IPS-18c (cell line): Measurements from ENCODE around the gene SAMD4A.

ENCODE experiments used
- H3K4me3 ChIP-seq: 2 replicates; pipeline ENCODE4 v1.7.0; 2013; ENCODE audit warnings: low read depth, mild to moderate bottlenecking, low read length, moderate library complexity; ENCODE audit not compliant: insufficient read depth
- H3K9me3 ChIP-seq: one replicate; pipeline ENCODE4 v1.6.1; 2013; ENCODE audit warnings: mild to moderate bottlenecking, low read length, moderate library complexity; ENCODE audit not compliant: control insufficient read depth, insufficient read depth

The SAMD4A gene

DNA sequence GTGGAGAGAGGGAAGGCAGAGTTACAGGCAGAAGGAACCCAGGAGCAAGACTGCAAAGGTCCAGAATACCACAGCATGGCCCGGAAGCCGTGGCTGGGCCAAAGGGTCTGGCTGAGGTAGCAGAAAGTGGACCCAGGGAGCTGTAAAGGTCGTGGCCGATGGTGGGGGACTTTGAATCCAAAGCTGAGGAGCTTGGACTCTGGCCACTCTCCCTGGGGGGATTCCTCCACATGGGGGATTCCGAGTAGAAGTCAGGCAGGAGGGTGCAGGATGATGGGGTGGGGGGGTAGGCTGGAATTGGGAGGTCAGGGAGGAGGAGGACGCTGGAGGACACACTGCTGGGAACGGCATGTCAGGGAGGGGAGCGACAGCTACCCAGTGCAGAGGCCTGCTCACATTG lies 210.5 kb downstream of the SAMD4A start:
- no peak overlapping the region for H3K4me3 ChIP-seq
- no peaks in the 10 kb centered on the region for H3K9me3 ChIP-seq

DNA sequence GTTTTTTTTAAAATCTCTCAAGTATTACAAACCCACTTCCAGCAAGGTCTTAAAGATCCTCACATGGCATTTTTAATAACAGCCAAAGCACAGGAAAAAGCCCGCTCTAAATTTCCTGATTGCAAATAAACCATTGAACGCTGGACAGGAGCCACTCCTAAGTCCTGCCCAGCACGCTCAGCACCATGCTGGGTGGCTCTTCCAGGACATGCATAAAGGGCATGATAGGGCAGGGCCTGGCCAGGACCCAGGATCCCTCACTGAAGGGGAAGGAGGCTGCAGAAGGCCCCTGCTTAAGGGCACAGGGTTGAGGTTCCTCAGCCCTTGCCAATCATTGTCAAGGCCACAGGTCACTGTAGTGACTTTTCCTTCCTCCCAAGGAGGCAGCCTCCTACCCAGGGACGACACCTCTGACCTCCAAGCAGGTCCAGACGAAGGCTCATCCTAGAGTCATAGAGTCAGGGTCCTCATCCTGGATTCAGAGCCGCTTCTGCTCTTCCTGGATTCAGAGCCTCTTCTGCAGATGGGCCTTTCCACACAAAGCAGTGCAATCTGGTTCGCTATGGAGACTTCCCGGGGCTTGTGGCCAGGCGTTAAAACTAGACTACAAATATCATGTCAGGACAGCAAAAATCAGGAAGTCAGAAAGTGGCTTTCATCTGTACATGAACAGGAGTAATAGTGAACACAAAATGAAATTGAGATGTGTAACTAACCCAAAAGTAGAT lies 211.9 kb downstream of the SAMD4A start:
- no peaks in the 10 kb centered on the region for H3K9me3 ChIP-seq
- no peak overlapping the region for H3K4me3 ChIP-seq

DNA sequence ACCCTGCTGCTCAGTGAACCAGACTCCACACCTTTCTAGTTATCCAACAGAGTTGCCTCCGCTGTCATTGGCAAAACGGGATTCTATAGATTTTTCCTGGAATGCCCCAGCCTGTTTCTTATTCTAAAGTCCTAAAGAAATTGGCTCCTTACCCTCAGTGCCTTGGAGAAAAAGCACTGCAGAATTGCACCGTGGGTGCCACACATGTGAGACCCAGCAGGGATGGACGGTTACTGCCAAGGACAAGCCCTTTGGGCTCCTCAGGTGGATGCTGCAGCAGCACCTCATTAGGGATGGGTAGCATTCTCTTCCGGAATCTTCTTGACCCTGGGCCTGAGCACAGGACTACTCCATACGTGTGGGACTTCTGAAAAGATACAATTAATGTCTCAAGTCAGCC lies 214.2 kb downstream of the SAMD4A start:
- H3K9me3 ChIP-seq, result no peaks in the 10 kb centered on the region

DNA sequence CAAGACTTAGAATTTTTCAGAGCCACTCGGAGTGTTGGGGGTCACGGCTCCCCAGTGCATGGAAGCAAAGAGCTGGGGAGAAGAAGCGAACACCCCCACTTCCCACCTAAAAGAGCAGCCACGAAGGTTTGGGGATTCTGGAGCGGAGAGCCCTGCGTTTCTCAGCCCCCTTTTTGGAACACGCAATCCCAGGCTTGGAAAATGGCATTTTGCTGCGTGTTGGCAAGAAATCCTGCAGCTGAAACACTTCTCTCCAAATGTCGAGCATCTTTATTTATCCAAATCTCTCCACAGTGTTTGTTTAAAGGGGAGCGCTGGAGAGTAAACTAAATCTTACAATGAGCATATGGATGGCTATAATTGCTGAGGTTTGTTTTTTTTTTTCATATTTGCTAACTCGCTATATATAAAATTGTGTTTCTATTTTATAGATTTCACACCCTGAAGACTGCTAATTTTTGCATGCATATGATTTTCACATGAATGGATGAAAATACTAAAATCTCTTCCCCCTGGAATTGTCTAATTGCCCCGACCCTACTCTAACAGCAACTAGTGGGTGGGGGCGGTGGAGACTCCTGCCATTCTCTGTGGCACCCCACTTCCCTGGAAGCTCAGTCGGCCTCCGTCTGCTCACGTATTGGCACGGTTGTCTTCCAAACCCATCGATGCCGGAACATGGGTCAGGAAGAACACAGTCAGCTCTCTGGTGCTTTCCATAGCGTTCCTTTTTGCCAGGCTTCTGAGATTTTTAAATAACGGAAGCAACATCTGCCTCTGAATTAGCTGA lies 215.2 kb downstream of the SAMD4A start:
- H3K9me3 ChIP-seq, result no peaks in the 10 kb centered on the region
- H3K4me3 ChIP-seq, result no peak overlapping the region

More for the DNA sequence above, 214.2 kb downstream of the SAMD4A start:
- no peak overlapping the region for H3K4me3 ChIP-seq

DNA sequence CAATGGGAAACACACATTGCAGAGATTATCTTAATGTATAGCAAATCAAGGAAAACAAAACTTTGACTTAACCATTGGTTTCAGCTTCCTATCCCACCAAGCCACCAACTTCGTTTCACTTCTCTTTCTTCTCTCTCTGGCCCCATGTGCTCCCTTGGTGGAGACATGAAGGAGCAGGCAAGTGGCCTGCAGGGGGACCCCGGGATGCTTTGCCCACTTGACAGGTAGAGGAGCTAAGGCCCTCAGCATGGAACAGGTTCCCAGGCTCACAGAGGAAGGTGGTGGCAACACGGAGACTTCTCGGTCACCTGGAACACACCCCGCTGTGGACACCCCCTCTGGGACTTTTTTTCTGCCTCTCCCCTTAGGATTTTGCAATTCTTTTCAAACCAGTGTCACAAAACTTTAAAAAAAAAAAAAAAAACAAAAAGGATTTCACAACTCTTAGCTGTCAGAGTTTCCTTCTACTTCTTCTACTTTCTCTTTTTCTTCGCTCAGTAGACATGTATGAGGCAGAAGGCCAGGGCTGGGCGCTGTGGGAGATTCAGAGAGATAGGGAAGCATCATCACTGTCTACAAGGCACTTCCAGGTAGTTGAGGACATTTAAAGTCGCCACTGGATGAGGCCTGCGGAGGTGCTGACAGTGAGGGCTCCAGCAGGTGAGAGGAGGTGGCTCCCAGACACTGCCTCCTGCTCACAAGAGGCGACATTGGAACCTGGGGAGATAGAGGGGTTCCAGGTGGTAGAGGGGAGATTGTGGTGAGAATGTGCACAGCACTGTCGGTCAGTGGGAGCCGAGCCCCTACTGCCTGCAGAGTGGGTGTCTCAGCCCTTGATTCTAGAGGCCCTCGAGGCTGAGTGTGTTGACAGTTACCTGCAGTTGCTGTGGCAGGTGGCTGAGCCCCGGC lies 216.1 kb downstream of the SAMD4A start:
- Histone ChIP-seq H3K9me3 (no peaks in the 10 kb centered on the region), H3K4me3 (no peak overlapping the region)

DNA sequence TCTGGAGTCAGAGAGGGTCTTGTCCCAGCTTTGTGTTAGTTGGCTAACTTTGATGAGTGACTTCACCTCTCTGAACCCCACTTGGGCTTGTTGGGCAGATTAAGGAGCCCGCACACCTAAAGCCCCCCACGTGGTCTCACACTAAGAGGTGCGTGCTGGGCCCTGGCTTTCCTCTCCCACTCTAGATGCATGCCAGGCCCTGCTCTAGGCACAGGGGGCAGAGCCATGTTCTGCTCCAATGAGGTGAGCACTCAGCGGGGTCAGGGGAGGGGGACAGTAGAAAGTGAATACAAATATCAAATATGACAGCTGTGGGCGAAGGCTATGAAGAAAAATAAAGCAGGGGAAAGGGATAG lies 216.7 kb downstream of the SAMD4A start:
- H3K4me3 ChIP-seq, result no peak overlapping the region
- no peaks in the 10 kb centered on the region for H3K9me3 ChIP-seq

DNA sequence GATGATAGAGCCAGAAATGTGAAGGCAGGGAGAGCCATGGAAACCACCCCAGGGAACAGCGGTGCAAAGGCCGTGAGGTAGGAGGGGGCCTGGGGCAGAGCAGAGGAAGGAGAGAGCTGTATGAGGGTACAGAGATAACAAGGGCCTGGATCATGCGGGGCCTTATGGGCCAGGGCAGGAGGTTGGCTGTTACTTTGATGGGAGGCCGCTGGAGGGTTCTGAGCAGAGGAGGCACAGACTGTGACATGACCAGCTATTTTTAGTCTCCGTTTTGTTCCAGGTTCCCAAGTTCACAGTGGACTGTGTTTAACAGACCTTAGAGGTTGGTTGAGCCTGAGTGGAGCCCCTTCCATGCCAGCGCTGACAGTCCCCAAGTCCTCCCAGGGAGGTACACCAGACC lies 217.1 kb downstream of the SAMD4A start:
- Histone ChIP-seq H3K9me3 (no peaks in the 10 kb centered on the region), H3K4me3 (no peak overlapping the region)

DNA sequence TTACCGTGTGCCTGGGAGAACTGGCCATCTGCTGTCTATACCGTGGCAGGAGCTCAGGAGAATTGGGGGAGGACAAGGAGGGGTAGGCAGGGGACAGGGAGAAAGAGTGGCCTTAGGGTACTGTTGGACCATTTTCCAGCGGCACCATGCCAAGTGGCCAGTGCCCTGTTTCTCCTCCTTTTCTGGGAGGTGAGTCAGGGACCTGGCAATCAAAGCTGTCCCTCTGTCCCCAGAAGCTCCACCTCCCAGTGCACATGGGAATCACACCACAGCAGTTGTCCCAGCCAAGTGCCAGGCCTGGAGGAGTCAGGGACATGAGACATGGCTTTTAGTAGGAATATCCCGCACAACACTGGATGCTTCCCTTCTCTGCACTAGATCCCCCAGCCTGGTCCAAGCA lies 217.7 kb downstream of the SAMD4A start:
- no peak overlapping the region for H3K4me3 ChIP-seq
- no peaks in the 10 kb centered on the region for H3K9me3 ChIP-seq

DNA sequence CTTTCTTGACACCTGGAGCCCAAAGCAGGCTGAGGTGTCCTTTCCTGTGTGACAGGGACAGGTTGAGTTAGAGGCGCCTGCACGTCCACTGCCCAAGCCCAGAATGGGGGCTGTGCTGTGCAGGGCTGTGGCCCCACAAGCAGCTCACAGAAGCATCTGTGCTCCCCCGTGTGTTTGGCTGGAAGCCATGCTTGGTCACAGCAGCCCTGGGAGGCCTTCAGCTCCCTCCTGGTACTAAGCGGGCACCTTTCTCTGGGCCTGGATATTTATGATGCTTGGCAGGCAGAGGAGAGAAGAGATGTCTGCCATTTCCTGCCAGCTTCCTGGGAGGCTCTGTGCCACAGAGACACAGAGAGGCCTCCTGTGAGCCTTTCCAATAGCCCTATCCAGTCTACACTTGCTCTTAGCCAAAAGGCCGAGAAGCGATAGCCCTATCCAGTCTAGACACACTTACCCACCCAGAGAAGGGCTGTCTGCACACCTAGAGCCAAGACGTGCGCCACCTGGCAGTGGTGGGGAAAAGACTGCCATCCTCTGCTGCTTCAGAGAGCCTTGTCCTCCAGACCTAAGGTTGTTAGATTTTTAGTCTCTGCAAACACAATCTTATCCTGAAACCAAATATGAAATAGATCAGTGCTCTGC lies 218.3 kb downstream of the SAMD4A start:
- Histone ChIP-seq H3K9me3 (no peaks in the 10 kb centered on the region), H3K4me3 (no peak overlapping the region)

DNA sequence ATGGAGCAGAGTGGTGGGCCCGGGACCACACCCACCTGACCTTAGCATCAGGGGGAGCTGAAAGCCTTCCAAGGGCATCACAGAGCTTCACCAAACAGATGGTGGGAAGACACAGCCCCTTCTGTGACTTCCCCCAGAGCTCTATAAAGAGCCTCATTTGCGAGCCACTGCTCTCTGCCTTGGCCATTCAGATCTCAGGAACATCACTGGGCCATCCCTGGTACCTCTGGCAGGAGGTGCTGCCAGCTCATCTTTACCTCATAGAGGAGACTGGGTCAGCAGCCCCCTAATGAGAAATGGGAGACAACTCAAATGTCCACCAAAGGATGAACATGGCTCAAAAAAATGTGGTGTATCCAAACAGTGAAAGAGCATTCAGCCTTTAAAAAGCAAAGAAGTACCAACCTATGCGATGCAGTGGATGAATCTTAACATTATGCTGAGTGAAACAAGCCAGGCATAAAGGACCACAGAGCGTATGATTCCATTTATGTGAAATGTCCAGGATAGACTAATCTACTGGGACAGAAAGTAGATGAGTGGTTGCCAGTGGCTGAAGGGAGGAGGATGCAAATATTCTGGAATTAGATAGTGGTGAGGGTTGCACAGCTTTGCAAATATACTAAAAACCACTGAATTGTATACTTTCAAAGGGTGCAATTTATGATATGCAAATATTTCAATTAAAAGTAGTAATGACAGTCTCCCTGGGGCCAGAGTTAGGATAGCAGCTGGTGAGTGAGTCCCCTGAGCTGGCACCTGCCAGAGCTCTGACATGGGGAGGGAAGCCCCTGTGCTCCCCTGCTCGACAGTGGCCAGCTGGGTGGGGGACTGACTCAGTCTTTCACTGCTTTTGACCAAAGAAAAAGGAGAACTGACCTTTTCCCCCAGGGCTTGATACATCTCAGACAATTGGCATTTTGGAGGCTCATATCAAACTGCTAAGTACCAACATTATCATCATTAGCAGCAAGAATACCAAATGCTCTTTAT lies 219.1 kb downstream of the SAMD4A start:
- H3K4me3 ChIP-seq, result no peak overlapping the region
- H3K9me3 ChIP-seq, result no peaks in the 10 kb centered on the region

DNA sequence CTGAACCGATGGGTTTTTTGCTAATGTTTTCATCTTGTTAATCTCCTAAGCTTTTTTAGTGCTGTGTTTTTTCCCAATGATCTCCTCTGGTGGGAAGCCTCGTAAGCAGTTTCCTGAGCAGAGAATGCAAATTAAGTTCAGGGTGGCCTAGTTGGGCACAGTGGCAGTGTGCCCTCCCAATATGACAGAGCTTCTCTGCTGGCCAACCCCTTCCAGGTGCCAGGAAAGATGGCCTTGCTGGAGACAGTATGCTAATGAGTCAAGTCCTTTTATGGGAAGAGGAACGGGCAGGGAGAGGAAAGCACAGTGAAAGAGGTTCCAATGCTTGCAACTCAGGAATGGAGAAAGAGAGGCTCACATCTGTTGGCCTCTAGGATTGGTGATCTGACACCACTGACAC lies 219.9 kb downstream of the SAMD4A start:
- H3K4me3 ChIP-seq, result no peak overlapping the region

DNA sequence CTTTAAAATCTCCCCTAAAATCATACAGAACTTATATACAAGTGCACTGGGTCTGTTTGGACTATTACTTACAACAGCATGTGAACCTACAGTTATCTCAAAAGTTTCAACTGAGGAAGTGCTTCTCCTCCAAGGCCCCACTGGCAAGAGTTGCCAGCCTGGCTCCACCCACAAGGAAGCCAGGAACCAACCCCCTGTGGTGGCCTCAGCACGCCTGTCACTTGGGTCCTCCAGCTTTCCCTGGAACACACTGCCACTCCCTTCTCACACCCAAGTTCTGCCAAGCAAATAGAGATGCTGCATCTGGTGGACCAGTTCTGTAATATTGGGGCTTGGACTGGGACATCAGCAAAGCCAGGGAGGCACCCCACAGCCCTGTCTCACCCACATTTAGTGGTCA lies 220.3 kb downstream of the SAMD4A start:
- H3K4me3 ChIP-seq, result no peak overlapping the region
- no peaks in the 10 kb centered on the region for H3K9me3 ChIP-seq

More for the DNA sequence above, 219.9 kb downstream of the SAMD4A start:
- no peaks in the 10 kb centered on the region for H3K9me3 ChIP-seq

DNA sequence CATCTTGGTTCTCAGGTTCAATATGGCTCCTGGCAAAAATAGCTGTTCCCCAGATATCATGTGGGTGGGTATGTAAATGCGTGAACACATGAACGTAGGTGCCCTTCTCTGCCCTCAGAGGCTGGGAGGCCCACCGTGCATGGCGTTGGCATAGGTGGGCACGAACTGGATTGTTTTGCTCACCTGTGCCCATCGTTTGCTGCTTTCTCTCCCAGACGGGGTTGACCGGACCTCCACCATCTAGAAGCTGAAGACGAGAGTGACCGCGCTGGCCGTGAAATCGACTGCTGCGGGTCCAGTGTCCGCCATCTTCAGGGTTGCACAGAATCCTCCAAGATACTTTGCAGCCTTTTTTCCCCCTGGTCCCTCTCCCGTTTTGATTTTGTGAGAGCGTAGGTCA lies 221.8 kb downstream of the SAMD4A start:
- Histone ChIP-seq H3K4me3 (no peak overlapping the region), H3K9me3 (no peaks in the 10 kb centered on the region)

DNA sequence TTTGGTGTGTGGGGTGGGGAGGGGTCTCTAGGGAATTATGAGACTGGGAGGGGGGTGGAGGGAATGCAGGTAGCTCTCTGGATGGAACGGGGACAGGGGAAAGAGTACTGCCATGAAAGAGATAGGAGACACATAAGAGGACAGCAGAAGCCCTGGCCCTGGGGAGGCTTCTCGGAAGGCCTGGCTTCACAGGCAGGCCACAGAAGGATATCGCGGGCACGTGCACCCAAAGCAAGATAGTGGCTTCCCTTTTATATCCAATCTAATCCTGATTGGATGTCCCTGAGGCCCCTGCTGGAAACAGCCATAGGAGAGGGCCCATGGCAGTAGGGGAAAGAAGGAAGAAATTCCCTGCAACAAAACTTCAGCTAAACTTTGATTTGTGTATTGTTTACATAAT lies 222.2 kb downstream of the SAMD4A start:
- Histone ChIP-seq H3K4me3 (no peak overlapping the region), H3K9me3 (no peaks in the 10 kb centered on the region)

DNA sequence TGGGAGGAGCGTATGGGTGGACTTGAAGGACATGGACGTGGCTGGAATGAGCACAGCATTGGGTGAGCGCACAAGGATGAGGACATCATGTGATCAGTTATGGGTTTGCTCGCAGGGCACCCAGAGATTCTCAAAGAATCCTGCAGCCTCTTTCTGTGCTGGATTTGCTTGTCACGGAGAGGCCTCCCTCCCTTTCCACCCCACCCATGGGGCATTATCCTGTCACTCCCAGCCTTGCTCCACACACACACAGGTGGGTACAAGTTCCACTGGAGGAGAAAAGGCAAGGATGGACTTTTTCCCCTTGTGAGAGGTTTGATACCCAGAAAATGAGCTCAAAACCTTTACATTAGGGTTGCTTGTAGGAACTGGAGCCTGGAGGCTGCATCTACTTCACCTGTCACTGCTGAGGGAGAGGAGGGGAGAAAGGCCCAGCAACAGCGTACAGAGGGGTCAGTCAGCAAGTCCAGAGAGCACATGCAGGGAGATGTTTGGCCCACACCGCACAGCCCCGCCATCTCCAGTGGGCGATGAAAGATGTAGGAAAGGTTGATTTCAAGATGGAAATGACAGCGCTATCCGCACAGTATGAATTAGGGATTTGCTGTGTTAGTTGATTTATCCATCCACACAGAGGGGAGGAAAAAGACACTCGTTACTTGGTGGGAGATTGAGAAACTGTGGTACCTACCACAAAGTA lies 223.0 kb downstream of the SAMD4A start:
- no peak overlapping the region for H3K4me3 ChIP-seq
- H3K9me3 ChIP-seq, result no peaks in the 10 kb centered on the region

DNA sequence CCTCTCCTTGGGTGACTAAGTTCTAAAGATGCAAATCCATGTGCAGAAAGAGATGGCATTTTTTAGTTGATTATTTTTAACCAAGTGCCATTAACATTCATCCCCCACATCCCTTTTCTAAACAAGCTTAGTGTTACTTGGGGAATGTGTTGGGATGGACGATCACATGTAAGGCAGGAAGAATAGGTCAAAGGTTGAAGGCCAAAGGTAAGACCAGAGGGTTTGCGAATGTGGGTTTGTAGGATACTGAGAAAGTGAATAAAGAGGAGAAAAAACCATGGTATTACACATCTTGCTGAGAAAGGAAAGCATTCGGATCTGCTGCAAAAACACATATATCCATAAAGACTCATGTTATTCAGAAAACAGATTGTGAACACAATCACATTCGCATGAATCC lies 224.1 kb downstream of the SAMD4A start:
- H3K4me3 ChIP-seq, result no peak overlapping the region
- no peaks in the 10 kb centered on the region for H3K9me3 ChIP-seq
